Measurements from ENCODE around the gene NPC2. TPM values are rescaled to one million over a fixed set of nuclear protein-coding genes. Genes with fewer than 3 reads are reported as not detected.

Gene NPC2
- total RNA-seq, result 100 to 1,000 TPM; 197 to 224 TPM

GRCh38 chr14:74492776-74493342 lies at the start of gene NPC2:
TSS of gene NPC2 (minus strand) at chr14:74493305. CDS start at chr14:74493274, 31 bp downstream.

GRCh38 chr14:74493343-74494261 lies 497 bp upstream of the NPC2 start, which contains the start of gene ISCA2:
TSS of gene ISCA2 (plus strand) at chr14:74493765. CDS start at chr14:74493775, 10 bp downstream.

Other genes starting within 250 kb of the NPC2 start
- 10 to 100 TPM; 30.3 to 38.3 TPM for gene ABCD4, start 190.4 kb downstream of the NPC2 start, total RNA-seq
- gene VRTN, start 144.8 kb downstream of the NPC2 start, total RNA-seq, result not detected
- gene SYNDIG1L, start 67.1 kb downstream of the NPC2 start, total RNA-seq, result not detected
- 10 to 100 TPM; 14.8 to 36.3 TPM for gene ISCA2, start 460 bp upstream of the NPC2 start, total RNA-seq
- under 1 TPM; 0.69 to 1.00 TPM for gene LTBP2, start 118.9 kb upstream of the NPC2 start, total RNA-seq
- gene AREL1, start 219.8 kb upstream of the NPC2 start, total RNA-seq, result 10 to 100 TPM; 42.0 to 52.9 TPM
- gene FCF1, start 219.8 kb upstream of the NPC2 start, total RNA-seq, result 10 to 100 TPM; 24.8 to 27.0 TPM

All from melanocyte of skin (primary cell).